AG04449 (cell line): ENCODE measurements around the gene COX5A.

Experiments
- CTCF ChIA-PET: fragments of 350-600 bp; formaldehyde crosslinking; extraction: SDS; loops from one replicate; lab custom pipeline; 2021; ENCODE audit warnings: antibody characterized with exemption; lab: Yijun Ruan, JAX
- POLR2A ChIA-PET: fragments of 400-600, 350-600 bp; formaldehyde crosslinking; extraction: SDS; loops from one replicate; lab custom pipeline; 2020; ENCODE audit warnings: antibody characterized with exemption, inconsistent platforms; lab: Yijun Ruan, JAX
- DNase-seq: peaks from one replicate; pipeline ENCODE4 v3.0.0-alpha.2; 2010; ENCODE audit warnings: low read depth, low spot score
- H3K4me3 ChIP-seq: 2 replicates; pipeline ENCODE4 v1.5.1; 2011; ENCODE audit warnings: low read depth, mild to moderate bottlenecking, control low read depth, low read length
- CTCF ChIP-seq: IDR thresholded peaks from one replicate; pipeline ENCODE4 v1.5.1; 2011; ENCODE audit warnings: mild to moderate bottlenecking, moderate library complexity, low read length, control low read depth, inconsistent platforms; ENCODE audit not compliant: insufficient read depth; ENCODE audit errors: missing control alignments

Gene COX5A

GRCh38 chr15:74961616-74962015 is 23.7 kb upstream of the COX5A start:
- no peak for DNase-seq
- H3K4me3 ChIP-seq, result no peak overlapping the region
- POLR2A ChIA-PET, result no interaction called here

GRCh38 chr15:74960995-74961588 is 23.2 kb upstream of the COX5A start:
- DNase-seq, result no peak
- ChIA-PET POLR2A (no interaction called here), CTCF (interaction anchor here (0.9 to 24.4 kb wide), 3 partner anchors 11 to 183 kb away, joined by 3 to 644 read pairs (median 79); partner anchors contain the start of gene CSK)
- no peak overlapping the region for H3K4me3 ChIP-seq
- no peak for TF ChIP-seq CTCF

More at GRCh38 chr15:74961616-74962015, 23.7 kb upstream of the COX5A start:
- CTCF ChIA-PET, result interaction anchor here (0.9 to 24.4 kb wide), 3 partner anchors 11 to 184 kb away, joined by 3 to 644 read pairs (median 79); partner anchors contain the start of gene CSK
- TF ChIP-seq CTCF, result no peak

GRCh38 chr15:74960286-74960685 is 22.4 kb upstream of the COX5A start:
- POLR2A ChIA-PET, result no interaction called here
- TF ChIP-seq CTCF, result no peak
- no peak overlapping the region for H3K4me3 ChIP-seq
- CTCF ChIA-PET, result interaction anchor here (1.4 to 24.4 kb wide), 3 partner anchors 10 to 243 kb away, joined by 3 to 644 read pairs (median 79); partner anchors contain the start of gene CSK
- DNase-seq, result no peak

GRCh38 chr15:74959586-74959939 is 21.7 kb upstream of the COX5A start:
- no peak for DNase-seq
- ChIA-PET POLR2A (no interaction called here), CTCF (interaction anchor here (1.4 to 24.4 kb wide), 3 partner anchors 9 to 244 kb away, joined by 3 to 644 read pairs (median 79); partner anchors contain the start of gene CSK)
- H3K4me3 ChIP-seq, result no peak overlapping the region
- no peak for TF ChIP-seq CTCF

GRCh38 chr15:74958908-74959585 is 21.2 kb upstream of the COX5A start:
- TF ChIP-seq CTCF, result no peak
- ChIA-PET CTCF (interaction anchor here (1.0 to 24.4 kb wide), 4 partner anchors 9 to 244 kb away, joined by 3 to 644 read pairs (median 41); partner anchors contain the start of gene CSK), POLR2A (no interaction called here)
- peak overlapping the region; percentile 42 for H3K4me3 ChIP-seq
- DNase-seq, result no peak

- no peak for TF ChIP-seq CTCF
- POLR2A ChIA-PET, result no interaction called here
- CTCF ChIA-PET, result interaction anchor here (1.0 to 24.4 kb wide), 3 partner anchors 8 to 180 kb away, joined by 3 to 644 read pairs (median 79); partner anchors contain the start of gene CSK
- no peak for DNase-seq
- H3K4me3 ChIP-seq, result peak overlapping the region; percentile 42
These were observed 20.5 kb upstream of the COX5A start for GRCh38 chr15:74958320-74958907.
